Panc1 (cell line): ENCODE measurements around the gene TRAK2.
"Not testable (repeated sequence)": the region's sequence is repeated elsewhere in the genome, so short reads cannot be mapped to it uniquely, and the experiment has no call there.

Experiments used
- CTCF ChIP-seq: fragments of 450-650 bp; IDR thresholded peaks from 2 replicates; pipeline ENCODE4 v1.5.1; 2017; ENCODE audit warnings: mild to moderate bottlenecking
- POLR2AphosphoS5 ChIP-seq: IDR thresholded peaks from 2 replicates; pipeline ENCODE4 v1.6.1; 2012; ENCODE audit warnings: mild to moderate bottlenecking, low read depth, low read length, moderate library complexity
- REST ChIP-seq, 2 experiments: IDR thresholded peaks; 2 replicates each; pipeline ENCODE4 v1.6.1; 2011 to 2012; ENCODE audit warnings: low read depth in 2 of 2, control low read depth in 1 of 2, low read length in 1 of 2, mild to moderate bottlenecking in 1 of 2, moderate library complexity in 1 of 2; ENCODE audit not compliant: insufficient read depth in 1 of 2

GRCh38 chr2:201428366-201428765 lies 22.9 kb downstream of the TRAK2 start:
- TF ChIP-seq CTCF; POLR2AphosphoS5; REST (IDR thresholded peaks at IDR 0.05; ENCODE audit: insufficient read depth in 1 of 2, low read depth in 2 of 2, low read length in 1 of 2): not testable (repeated sequence)
